Limb (tissue), 2 donors: ENCODE data around the gene RBMS3.

Experiments
- DNase-seq, 2 donors: peaks; one replicate each; pipeline ENCODE4 v3.0.0-alpha.2; 2016; ENCODE audit errors: extremely low spot score in 2 of 2

RBMS3 gene

DNA sequence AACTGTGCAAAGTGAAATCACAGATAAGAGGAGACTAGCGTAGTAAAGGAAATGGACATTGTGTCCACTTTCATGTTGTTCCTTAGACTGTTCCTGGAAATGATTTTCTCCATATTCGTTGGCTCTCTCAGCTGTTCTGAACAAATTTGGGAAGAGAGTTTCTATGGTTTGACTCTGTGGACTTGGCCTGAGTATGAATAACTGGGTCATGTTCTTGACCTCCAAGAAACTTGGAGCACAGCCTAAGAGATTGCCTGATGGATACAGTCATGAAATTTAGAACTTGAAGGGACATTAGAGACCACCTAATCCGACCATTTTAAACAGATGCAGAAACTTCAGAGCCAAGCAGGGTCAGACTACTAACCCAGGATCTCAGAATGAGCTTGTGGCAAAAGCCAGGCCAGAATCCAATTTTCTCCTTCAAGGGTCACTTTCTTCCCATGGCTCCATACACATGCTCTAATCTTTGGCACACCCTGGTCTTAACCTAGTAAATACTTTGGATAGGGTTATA is 430.4 kb downstream of the RBMS3 start:
- DNase-seq, result no peak

DNA sequence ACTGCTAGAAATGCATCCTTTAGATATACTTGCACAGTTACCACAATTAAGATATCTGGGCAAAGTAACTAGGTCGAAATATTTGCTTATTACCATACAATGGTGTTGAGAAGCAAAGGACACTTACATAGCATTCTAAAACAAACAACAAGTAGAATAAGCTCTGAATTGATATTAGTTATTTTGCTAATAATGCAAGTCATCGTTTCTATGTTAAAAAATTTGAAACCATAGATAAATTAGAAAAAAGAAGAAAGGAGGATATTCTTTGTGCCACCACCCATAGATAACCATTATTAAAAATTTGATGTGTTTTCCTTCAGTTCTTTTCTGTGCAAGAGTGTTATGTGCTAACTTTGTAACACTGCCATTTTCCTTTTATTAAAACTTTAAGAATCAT is 435.3 kb downstream of the RBMS3 start:
- no peak for DNase-seq

DNA sequence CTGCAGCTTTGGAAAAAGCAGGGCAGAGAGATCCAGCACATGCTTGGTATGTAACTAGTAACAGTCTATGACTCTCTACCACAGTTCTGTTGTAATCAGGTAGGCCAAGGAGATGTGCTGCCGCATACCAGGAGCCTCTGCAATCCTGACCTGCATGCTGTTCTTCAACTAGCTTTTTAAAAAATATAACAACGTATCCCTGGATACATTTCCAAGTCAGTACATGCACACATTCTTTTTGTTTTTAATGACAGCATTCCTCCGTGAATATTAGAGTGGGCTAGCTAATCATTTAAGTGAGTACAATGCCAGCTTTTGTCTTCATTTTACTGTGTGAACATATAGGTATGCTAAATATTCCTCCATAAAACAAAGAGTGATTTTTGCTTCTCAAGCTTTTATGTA is 437.8 kb downstream of the RBMS3 start:
- DNase-seq, result no peak

DNA sequence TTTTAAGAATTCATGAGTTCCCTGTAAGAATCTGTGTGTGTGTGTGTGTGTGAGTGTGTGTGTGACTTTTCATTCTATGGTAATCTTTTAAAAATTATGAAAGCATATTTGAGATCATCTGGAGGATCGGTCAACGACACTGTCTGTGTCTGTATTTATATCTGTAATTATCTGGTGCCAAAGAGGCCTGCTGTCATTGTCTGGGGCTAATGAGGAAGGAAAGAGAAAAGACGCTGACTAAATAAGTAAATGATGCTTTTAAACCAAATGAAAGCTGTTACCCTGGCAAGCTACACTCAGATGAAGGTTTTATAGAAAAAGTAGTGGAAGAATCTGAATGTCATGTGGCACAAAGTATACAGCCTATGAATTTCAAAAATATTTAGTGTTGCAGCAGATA is 439.8 kb downstream of the RBMS3 start:
- no peak for DNase-seq

DNA sequence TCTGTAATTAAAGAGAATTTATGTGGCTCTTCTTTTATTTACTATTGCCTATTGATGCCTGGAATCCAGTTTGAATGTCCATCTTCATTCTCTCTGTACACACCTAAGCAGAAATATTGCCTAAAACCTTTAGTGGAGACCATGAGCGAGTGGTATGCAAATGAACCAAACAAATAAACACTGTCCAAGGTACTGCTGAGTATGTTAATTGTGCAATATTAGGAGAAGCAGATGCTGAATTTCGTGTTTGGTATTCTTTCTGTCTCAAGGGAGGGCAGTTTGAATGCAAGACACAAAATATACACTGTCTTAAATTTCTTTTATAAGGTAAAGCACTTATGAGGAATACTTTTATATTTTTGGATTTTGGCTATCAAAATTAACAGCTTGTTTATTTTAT is 440.9 kb downstream of the RBMS3 start:
- DNase-seq, result no peak

DNA sequence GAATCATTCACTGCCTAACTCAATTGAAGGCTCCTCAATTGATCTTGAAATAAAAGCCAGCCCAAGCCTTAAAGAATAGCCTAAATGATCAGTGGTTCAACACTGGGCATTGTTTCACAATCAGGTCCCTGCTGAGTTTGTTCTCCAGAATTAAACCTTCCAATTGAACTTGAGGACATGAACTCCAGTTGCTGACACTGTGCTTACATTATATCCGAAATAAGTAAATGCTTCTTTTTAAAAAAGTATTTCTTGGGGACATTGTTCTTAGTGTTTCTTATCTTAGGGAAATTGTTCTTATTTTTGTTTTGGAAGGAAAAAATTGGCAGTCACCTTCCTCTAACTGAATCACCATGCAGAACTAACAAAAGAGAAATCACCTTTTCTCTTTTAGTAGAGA is 450.2 kb downstream of the RBMS3 start:
- no peak for DNase-seq

DNA sequence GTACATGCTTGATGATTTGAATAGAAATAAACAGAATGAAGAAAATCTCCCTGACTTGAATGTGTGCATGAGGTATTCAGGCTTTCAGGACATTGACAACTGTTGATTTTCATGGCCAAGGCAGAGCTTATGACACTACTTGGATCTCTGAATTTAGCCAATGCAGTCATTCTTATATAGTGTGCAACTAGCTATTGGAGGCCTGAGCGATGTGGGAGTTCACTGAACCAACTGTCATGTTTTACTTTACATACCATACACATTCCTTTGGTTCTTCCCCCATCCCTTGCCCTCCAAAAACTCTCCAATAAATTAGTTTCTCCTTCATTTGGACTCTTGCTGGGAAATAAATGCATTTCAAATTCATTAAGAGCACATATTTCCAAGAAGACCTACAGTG is 460.4 kb downstream of the RBMS3 start:
- DNase-seq, result no peak

DNA sequence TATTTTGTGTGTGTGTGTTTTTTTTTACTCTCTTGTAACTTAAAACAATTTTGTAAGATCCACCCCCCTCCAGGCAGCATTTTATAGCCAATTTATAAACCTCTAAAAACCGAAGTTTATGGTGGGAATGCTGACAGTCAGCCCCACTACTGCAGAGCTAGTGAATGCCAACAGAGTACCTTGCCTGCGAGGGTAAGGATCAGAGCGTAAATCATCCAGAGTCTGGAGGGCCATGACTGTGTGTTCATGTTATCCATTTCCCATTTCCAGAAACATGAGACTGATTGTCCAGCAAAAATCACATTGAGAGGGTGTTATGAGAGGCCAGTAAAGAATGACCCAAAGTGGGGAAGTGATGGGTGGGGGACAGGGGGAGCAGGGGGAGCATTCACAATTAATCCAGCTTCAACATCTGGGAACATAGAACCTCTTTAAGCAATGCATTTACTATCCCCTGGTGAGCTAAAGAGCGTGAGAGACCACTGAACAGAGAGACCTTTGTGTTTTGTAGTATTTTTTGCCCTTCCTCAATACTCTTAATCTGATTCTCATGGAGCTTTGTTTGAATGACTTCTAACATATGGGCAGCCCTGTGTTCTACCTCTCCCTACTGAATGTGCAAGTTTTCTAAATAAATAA is 464.5 kb downstream of the RBMS3 start:
- no peak for DNase-seq

DNA sequence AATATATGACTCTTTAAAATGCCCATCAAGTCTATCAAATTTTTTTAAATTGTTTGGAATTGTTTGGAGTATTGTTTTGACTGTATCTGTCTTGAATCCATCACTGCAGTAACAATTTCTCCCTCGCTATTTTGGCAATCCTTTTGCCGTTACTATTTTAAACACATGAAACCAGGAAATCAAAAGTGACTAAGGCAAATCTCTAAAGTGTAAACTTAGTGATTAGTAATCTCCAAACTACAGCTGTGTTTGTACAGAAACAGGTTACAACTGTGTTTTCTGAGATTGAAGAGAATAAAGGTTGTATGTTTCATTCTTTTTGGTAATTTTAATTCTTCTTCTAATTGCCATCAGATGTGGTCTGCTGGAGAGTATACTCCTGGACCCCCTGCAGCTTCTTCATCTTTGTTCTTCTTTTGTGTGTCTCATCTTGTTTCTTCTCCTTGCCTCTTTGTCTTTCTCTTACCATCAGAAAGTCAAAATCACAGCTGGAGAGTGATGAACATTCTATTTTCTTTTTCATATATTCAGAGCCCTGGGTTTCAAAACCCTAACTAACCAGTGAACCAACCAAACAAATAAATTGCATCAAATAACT is 465.4 kb downstream of the RBMS3 start:
- DNase-seq, result no peak

DNA sequence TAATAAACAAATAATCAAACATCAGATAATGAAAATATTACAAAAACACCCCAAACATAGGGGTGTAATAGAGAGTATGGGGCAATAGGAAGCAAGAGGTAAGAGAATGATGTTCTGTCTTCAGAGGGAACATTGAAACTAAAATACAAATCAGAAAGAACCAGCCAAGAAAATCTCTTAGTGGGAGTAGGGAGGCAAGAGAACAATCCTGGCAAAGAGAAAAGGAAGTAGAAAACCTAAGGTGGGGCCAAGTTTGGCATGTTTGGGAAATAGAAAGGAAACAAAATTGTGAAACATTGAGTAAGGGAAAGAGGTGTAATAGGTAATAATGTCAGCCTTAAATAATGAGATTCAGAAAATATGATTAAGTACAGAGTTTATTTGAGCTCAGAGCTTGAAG is 467.1 kb downstream of the RBMS3 start:
- no peak for DNase-seq

DNA sequence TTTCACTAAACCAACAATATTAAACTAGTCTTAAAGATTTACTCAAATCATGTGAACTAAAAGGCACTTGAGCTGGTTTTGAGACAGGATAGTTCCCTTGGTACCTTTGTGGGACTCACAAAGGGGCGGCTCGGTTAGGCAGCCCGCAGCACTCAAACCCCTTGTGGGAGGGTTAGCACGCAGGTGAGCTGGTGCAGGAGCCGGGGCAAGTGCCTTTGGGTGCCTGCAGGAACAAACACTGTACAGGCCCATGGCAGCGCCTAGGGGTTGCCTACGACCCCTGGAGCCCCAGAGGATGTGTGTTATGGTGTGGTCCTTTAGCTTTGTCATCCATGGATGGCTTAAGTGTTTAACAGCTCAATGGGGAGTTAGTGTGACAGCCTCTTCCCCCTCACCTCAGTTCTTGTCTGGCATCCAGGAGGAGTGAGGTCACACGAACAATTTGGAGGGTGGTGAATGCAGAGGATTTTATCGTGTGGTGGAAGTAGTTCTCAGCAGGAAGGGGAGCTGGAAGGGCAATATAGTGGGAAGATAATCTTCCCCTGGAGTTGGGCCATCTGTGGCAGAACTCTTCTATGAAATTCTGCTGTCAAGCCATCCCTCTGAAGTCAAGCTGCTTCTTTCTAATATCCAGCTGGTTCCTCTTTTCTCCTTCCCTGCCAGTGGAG is 470.9 kb downstream of the RBMS3 start:
- no peak for DNase-seq

DNA sequence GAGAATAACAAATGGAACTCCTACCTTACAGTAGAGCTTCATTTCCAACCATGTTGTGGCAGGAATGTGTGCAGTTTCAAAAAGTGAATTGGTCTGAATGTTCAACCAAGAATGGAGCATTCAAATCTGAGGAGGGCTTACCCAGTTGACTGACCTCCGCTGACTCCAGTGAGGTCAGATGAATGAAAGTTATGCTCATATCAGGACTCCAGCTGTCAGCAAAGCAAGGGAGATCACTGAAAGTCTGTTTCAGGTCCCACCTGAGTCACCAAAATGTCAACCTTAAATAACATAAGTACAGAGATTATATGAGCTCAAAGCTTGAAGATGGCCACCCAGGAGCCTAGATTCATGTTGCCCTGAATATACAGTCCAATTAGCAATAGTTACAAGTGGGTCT is 473.5 kb downstream of the RBMS3 start:
- DNase-seq, result no peak

DNA sequence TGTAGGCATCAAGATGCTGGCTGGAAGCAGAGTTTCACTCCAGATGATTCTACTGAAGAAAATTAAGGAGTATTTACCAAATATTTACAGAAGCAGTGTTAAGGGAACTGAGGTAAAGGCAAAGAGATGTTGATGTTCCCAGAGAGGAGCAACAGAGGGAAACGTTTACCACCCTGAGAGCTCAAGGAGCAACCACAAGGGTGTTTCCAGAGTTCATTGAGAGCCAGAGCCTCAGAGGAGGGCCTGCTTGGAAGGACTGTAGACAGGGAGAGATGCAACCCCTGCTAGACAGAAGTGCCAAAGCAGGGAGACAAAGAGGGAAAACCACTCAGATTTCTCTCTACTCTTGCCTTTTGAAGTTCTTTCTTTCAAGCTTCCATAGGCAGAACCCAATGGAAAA is 474.5 kb downstream of the RBMS3 start:
- no peak for DNase-seq

DNA sequence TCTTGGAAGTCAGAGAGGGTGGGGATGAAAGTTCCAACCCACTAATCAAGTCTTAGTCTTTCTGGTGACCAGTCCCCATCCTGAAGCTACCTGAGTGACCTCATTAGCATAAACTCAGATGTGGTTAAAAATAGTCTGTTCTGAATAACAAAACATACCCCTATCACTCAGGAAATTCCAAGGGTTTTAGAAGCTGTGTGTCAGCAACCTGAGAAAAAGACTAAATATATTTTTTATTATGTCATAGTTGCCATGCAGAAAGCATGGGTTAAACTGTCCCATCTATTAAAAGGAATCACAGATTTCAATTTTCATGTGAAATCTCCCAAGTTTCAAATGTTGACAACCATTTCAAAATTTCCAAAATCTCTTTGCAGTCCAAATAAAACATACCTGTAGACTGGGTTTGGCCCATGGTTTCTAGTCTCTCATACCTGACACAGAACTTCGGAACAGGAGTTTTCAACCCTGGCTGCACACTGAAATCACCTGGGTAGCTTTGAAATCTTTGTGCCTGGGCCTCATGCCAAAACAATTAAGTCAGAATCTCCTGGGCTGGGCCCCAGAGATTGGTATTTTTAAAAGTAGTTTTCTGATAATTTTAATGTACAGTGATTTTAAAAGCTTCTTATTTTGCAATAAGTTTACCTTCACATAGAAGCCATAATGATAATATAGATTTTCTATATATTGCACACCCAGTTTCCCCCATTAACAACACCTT is 476.3 kb downstream of the RBMS3 start:
- DNase-seq, result no peak

DNA sequence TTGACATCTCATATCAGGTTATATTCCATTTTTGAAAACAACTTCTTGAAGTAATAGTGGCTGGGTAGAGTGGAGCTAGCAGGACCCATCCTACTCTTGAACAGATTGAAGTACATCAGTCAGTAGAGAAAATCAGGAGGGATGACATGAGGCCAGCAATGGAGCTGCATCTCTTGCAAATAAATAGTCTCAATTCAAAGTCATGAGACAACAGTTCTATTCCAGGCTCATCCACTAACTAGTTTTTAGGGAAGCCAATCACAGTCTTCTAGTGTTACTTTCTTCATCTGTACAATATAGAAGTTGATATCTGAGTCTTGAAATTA is 477.2 kb downstream of the RBMS3 start:
- DNase-seq, result no peak

DNA sequence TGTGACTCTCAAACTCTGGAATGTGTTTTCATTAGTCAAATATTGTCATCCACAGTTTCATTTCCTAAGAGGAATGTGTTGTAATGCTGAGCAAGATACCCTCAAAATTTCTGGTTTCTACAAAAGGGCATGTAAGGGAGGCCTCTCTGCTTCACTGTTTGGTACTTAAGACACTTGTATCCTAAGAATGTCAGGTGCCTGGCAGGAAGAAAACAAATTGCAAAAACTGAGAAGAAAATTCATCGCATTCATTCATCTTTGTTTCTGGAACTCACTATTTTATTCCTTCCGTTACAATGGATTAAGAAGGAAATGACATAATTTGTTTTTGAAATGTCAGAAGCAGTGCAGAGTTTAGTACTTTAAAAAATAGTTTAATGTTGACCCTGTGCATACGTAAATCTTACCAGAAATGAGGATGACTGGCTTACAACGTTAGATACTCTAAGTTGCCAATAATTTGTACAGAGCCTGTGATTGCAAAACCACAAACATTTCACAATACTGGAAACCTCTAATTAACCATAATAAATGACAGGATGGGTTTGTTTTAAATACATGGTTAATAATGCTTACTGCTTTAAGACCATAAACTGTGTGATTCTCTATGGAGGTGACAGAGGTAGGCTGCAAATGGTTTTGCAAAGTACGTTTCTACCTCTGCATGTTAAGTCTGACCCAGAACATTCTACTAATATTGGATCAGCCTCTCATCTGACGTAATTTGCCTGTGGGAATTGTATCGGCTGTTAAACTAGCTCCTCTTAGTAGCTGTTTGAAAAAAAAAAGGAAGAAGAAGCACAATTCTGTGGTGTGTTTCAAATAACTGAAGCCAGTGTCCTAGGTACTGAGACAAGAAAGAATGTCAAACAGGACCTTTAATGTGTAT is 477.8 kb downstream of the RBMS3 start:
- peak in 1 of 2 donors; percentile 35 for DNase-seq

DNA sequence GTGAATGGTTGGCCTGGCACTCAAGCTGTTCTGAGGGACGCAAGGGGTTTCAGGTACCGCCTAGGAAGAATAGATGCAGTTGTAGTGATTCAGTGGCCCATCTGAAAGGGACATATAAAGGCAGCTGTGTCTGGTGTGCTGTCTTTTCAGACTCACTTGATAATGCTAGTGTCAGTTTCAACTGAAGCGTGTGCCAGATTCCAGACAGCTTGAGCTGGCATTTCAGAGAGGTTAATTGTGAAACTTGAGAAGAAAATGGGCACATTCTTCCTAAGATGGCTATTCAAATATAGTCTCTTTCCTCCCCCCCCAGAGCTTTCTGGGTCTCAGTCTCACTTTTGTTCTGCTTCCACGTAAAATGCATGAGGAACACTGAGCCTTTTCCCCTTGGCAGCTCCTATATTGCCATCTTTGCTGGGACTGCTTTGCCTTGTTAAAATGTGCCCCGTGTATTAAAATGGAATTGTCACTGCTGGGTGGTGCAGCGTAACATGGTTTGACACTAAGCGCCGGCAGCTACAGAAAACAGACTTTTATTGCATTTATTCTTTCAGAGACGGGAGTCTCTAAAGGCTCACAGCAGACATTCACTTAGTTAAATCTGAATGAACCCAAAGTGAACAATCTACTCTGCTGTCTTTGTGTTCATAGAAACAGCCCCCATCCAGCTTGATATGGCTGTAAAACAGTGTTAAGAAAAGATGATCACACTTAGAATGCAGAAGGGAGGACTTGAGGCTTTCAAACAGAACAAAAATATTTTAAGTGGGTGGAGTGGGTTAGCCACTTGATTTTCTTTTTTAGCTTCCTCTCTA is 478.7 kb downstream of the RBMS3 start:
- peak in 1 of 2 donors; percentile 54 for DNase-seq

DNA sequence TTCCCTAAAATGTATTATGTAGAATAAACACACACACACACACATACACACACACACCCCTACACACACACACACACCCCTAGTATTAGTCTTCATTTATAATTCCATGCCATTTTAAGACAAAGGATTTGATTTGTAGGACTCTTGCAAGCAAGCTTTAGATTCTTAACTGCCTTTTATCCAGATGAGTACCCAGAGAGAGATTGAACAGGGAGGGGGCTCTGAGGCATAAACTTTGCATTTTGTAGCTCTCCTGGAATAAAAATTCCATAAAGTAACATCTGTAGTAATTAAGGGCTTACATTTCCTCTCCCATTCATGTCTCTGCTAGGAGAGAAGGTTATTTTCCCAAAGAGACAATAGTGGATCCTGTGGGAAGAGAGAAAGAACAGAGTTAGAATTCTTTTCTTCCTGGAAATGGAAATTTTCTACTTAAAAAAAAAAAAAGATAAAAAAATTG is 479.4 kb downstream of the RBMS3 start:
- DNase-seq, result no peak

DNA sequence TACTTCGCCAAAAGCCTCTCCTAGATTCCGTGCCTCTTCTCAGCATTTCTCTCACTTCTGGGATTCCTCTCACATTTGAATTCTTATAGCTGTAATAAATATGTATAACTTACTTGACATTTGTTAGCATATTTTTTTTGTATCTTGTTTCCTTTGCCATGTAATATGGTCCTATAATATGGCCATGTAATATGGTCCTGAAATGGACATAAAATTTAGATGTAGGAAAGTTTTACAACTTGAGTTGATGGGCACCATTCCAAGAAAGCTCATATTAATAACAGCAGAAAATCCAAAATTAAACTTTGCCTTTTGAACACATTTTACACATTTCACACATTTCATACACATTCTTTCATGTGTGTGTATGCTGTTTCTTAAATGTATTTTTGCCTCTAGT is 480.6 kb downstream of the RBMS3 start:
- DNase-seq, result no peak

DNA sequence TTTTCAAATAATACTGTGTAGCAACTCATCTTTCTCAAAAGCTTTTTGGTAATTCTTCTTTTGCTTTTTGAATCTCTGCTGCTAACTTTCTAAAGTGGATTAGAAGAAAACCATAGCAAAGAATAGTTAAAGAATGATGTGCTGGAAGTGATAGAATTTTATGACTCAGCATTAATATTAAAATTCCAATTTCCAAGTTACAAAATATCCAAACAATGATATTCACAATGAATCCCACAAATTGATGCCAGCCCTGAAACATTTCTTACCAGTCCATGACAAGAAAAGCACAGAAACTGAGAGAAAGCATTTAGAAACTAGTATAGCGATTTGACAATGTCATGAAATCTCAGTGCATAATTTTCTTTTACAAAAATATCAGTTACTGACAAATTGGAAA is 482.2 kb downstream of the RBMS3 start:
- DNase-seq, result no peak
